Spleen (tissue), 11 donors: ENCODE data around the gene KMT2D. TPM values are rescaled to one million over a fixed set of nuclear protein-coding genes. Genes with fewer than 3 reads are reported as not detected.

Source experiments
- DNase-seq: peaks from one replicate; pipeline ENCODE4 v3.0.0-alpha.2; 2020
- H3K27ac ChIP-seq, 8 donors: fragments of 200-600 bp; sonication (generic) in 7 of 8; 1 replicate in 4 of 8; 2 replicates in 4 of 8; pipeline versions ENCODE4 v1.5.0 to v1.8.0; 2016 to 2021; ENCODE audit warnings: inconsistent platforms in 4 of 8, mild to moderate bottlenecking in 4 of 8, moderate library complexity in 1 of 8
- H3K27me3 ChIP-seq, 7 donors: fragments of 200-600 bp; sonication (generic) in 6 of 7; replicated peaks in 1 of 7; 1 replicate in 4 of 7; 2 replicates in 3 of 7; pipeline versions ENCODE4 v1.5.0 to v1.8.0; 2016 to 2021; ENCODE audit warnings: inconsistent platforms in 3 of 7, mild to moderate bottlenecking in 1 of 7
- H3K36me3 ChIP-seq, 6 donors: fragments of 200-600 bp; sonication (generic) in 5 of 6; 1 replicate in 4 of 6; 2 replicates in 2 of 6; pipeline versions ENCODE4 v1.5.0 to v1.8.0; 2016 to 2021; ENCODE audit warnings: inconsistent platforms in 2 of 6
- H3K4me1 ChIP-seq, 6 donors: fragments of 200-600 bp; sonication (generic) in 5 of 6; 1 replicate in 3 of 6; 2 replicates in 3 of 6; pipeline versions ENCODE4 v1.5.0 to v1.8.0; 2016 to 2021; ENCODE audit warnings: inconsistent platforms in 3 of 6
- H3K4me3 ChIP-seq, 8 donors: fragments of 200-600 bp; sonication (generic) in 7 of 8; 1 replicate in 4 of 8; 2 replicates in 4 of 8; pipeline versions ENCODE4 v1.5.0 to v1.8.0; 2016 to 2021; ENCODE audit warnings: inconsistent platforms in 4 of 8, mild to moderate bottlenecking in 4 of 8, moderate library complexity in 2 of 8
- H3K9me3 ChIP-seq, 8 donors: fragments of 200-600 bp; sonication (generic) in 7 of 8; 1 replicate in 4 of 8; 2 replicates in 4 of 8; pipeline versions ENCODE4 v1.5.0 to v1.8.0; 2016 to 2021; ENCODE audit warnings: inconsistent platforms in 4 of 8
- POLR2A ChIP-seq, 3 donors: fragments of 450-650 bp; IDR thresholded peaks; one replicate each; pipeline ENCODE4 v1.5.1; 2017; ENCODE audit warnings: antibody characterized with exemption in 3 of 3, mild to moderate bottlenecking in 1 of 3
- POLR2AphosphoS5 ChIP-seq, 3 donors: sonication (generic); formaldehyde crosslinking; IDR thresholded peaks; one replicate each; pipeline ENCODE4 v1.5.1; 2017; ENCODE audit warnings: antibody characterized with exemption in 3 of 3
- WGBS, 5 donors: extraction: QIAGEN DNeasy Blood & Tissue Kit in 3 of 5; methylation state at CpG; one replicate each; pipeline versions ENCODE4 v1.1.5 to v1.1.7; 2013 to 2018; 5-methylcytosine and 5-hydroxymethylcytosine counted together
- intact Hi-C: fragments of 100-400 bp; cut with DNase I; formaldehyde crosslinking; loops from one replicate; pipeline ENCODE4 v1.15.0; 2023; ENCODE audit warnings: low total_unique reads
- polyA plus RNA-seq, 3 donors: library from polyadenylated mRNA; stranded (reverse); fragments of 200-250 nt; gene quantifications; one replicate each; pipeline ENCODE4 v1.2.1, GENCODE V29; 2013
- total RNA-seq, 7 donors: library from RNA; depleted of rRNA in 3 of 7; stranded (reverse); fragments of >200 nt in 3 of 7; fragmentation: NEBNext Ultra II Directional in 4 of 7; extraction: Animal tissue kit (Norgen Biotek cat#: 25700) in 4 of 7; gene quantifications; one replicate each; pipeline versions ENCODE4 v1.1.0 to v1.2.1, GENCODE V29; 2016 to 2021
- TF ChIP-seq, protein P1 (sequence below), 11 experiments: fragments of 200-600 bp in 7 of 11; fragments of 450-650 bp in 4 of 11; sonication (generic) in 4 of 11; IDR thresholded peaks in 8 of 11; conservative IDR thresholded peaks in 3 of 11; 1 replicate in 7 of 11; 2 replicates in 4 of 11; pipeline versions ENCODE4 v1.4.0 to v1.8.0; 2016 to 2021; ENCODE audit warnings: antibody characterized with exemption in 11 of 11, inconsistent platforms in 4 of 11, mild to moderate bottlenecking in 1 of 11
- donor health status: healthy with polysubstance abuse.
- donor health status: DM: no; HTN: no; CAD: no; lungs with moderate emphysema.
- donor health status: DM: no; HTN: no; CAD: no.
- donor health status: Bipolar disorder and iron deficiency.
- donor health status: healthy.
- donor health status: DM: no; HTN: no; CAD: no.
- donor health status: DM: yes; HTN: yes; CAD: no.

The KMT2D gene
- total and polyA plus RNA-seq, 10 donors, result 5.1 to 172 (median 140) TPM

DNA sequence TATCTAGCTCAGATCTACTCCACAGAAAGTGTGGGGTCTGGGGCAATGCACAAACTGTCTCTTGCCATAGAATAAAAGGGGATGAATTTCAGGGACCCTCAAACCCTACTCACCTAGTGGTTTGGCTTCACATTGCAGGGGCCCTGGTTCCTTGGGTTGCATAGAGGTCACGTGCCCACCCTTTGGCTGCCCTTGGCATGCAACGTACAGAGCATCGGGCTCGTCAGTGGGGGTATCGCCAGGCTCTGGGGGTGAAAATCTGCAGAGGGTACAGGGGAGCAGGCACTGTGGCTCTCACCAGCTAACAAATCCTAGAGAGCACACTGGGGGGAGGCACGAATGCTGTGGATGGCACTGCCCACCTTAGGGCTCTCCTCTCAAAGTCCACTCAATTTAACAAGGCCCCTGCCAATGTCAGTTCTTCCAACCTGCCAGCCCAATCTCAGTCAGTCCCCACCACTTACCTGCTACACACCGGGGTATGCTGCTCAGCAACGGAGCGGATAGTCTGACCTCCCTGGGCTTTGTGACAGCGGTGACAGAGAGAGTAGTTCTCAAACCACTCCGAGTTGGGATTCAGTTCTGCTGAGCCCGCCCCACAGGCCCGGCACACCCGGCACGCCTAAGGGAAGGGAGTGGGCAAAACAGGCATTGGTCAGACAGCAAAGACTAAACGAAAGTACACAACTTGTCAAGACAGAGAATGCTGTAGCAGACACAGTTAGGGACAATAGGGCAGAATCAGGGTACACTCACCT, 8.0 kb downstream of the KMT2D start:
- DNase-seq, result peak; percentile 61
- WGBS, 5 donors, result 91 to 95% (median 92%) methylated on average over 12 to 16 of the region's 16 CpGs
- TF ChIP-seq, protein P1, sequence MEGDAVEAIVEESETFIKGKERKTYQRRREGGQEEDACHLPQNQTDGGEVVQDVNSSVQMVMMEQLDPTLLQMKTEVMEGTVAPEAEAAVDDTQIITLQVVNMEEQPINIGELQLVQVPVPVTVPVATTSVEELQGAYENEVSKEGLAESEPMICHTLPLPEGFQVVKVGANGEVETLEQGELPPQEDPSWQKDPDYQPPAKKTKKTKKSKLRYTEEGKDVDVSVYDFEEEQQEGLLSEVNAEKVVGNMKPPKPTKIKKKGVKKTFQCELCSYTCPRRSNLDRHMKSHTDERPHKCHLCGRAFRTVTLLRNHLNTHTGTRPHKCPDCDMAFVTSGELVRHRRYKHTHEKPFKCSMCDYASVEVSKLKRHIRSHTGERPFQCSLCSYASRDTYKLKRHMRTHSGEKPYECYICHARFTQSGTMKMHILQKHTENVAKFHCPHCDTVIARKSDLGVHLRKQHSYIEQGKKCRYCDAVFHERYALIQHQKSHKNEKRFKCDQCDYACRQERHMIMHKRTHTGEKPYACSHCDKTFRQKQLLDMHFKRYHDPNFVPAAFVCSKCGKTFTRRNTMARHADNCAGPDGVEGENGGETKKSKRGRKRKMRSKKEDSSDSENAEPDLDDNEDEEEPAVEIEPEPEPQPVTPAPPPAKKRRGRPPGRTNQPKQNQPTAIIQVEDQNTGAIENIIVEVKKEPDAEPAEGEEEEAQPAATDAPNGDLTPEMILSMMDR (IDR thresholded peaks at IDR 0.05 in 8 of 11, conservative IDR thresholded peaks at IDR 0.05 in 3 of 11), result no peak
- TF ChIP-seq POLR2A (IDR thresholded peaks at IDR 0.05) (no peak), POLR2AphosphoS5 (IDR thresholded peaks at IDR 0.05) (no peak)

DNA sequence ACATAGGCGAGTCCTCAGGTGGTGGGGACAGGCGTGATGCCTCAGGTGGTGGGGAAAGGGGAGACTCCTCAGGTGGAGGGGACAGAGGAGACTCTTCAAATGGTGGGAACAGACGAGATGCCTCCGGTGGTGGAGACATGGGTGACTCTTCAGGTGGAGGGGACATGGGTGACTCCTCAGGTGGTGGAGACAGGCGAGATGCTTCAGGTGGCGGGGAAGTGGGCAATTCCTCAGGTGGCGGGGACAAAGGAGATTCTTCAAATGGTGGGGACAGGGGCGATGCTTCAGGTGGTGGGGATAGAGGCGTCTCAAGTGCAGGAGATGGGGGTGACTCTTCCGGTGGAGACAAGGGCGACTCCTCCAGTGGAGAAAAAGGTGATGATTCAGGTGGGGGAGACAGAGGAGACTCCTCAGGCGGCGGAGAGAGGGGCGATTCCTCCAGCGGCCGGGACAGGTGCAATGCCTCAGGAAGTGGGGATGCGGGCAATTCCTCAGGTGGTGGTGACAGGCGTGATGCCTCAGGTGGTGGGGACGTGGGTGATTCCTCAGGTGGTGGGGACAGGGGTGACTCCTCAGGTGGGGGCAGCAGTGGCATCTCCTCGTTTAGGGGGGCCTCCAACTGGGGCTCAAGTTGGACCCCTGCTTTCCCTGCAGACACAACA, 8.7 kb downstream of the KMT2D start:
- WGBS, 5 donors, result 90 to 94% (median 93%) methylated on average over 20 of the region's 20 CpGs
- TF ChIP-seq, protein P1 (IDR thresholded peaks at IDR 0.05 in 8 of 11, conservative IDR thresholded peaks at IDR 0.05 in 3 of 11), result no peak
- no peak for TF ChIP-seq POLR2AphosphoS5 (IDR thresholded peaks at IDR 0.05)
- TF ChIP-seq POLR2A (IDR thresholded peaks at IDR 0.05), result no peak
- Histone ChIP-seq H3K27ac (no peak overlapping the region), H3K27me3 (no peaks in the 10 kb centered on the region), H3K9me3 (no peaks in the 10 kb centered on the region), H3K4me1 (peaks cover 23 to 40% (median 27%) of the 10 kb centered on the region in 6 donors), H3K36me3 (peaks cover 9 to 84% (median 83%) of the 10 kb centered on the region in 6 donors), H3K4me3 (no peak overlapping the region)
- intact Hi-C loops, result no loop called here
- peak; percentile 62 for DNase-seq

More for the DNA sequence above, 8.0 kb downstream of the KMT2D start:
- H3K4me3 ChIP-seq, result no peak overlapping the region
- H3K4me1 ChIP-seq, result peaks cover 31 to 47% (median 35%) of the 10 kb centered on the region in 6 donors
- intact Hi-C loops, result no loop called here
- H3K27ac ChIP-seq, result no peak overlapping the region
- no peaks in the 10 kb centered on the region for H3K27me3 ChIP-seq
- no peaks in the 10 kb centered on the region for H3K9me3 ChIP-seq
- peaks cover 9 to 77% (median 75%) of the 10 kb centered on the region in 6 donors for H3K36me3 ChIP-seq

DNA sequence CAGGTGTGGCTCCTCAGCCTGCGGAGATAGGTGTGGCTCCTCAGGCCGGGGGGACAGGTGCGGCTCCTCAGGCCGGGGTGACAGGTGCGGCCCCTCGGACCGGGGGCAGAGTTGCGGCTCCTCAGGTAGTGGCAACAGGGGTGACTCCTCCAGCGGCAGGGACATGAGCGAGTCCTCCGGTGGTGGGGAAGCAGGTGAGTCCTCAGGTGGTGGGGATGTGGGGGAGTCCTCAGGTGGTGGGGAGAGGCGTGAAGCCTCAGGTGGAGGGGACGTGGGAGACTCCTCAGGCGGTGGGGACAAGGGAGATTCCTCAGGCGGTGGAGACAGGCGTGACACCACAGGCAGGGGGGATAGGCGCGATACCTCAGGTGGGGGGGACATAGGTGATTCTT, 9.2 kb downstream of the KMT2D start:
- 94 to 97% (median 97%) methylated on average over 11 to 18 of the region's 18 CpGs for WGBS, 5 donors
- no peaks in the 10 kb centered on the region for H3K27me3 ChIP-seq
- H3K4me1 ChIP-seq, result peaks cover 18 to 35% (median 22%) of the 10 kb centered on the region in 6 donors
- H3K9me3 ChIP-seq, result no peaks in the 10 kb centered on the region
- H3K27ac ChIP-seq, result no peak overlapping the region
- intact Hi-C loops, result no loop called here
- H3K4me3 ChIP-seq, result no peak overlapping the region
- peaks cover 12 to 90% (median 88%) of the 10 kb centered on the region in 6 donors for H3K36me3 ChIP-seq
- TF ChIP-seq, protein P1 (IDR thresholded peaks at IDR 0.05 in 8 of 11, conservative IDR thresholded peaks at IDR 0.05 in 3 of 11), result no peak
- TF ChIP-seq POLR2A (IDR thresholded peaks at IDR 0.05) (no peak), POLR2AphosphoS5 (IDR thresholded peaks at IDR 0.05) (peak in 1 of 3 donors; percentile 49)
- peak; percentile 69 for DNase-seq
